ENCODE results near the gene AUP1. TPM values are rescaled to one million over a fixed set of nuclear protein-coding genes. Genes with fewer than 3 reads are reported as not detected.

Gene AUP1
- total and polyA plus RNA-seq, 2 of the 4 experiments (the other 2 are of a cell fraction) = 47.5 to 100.0 TPM

DNA sequence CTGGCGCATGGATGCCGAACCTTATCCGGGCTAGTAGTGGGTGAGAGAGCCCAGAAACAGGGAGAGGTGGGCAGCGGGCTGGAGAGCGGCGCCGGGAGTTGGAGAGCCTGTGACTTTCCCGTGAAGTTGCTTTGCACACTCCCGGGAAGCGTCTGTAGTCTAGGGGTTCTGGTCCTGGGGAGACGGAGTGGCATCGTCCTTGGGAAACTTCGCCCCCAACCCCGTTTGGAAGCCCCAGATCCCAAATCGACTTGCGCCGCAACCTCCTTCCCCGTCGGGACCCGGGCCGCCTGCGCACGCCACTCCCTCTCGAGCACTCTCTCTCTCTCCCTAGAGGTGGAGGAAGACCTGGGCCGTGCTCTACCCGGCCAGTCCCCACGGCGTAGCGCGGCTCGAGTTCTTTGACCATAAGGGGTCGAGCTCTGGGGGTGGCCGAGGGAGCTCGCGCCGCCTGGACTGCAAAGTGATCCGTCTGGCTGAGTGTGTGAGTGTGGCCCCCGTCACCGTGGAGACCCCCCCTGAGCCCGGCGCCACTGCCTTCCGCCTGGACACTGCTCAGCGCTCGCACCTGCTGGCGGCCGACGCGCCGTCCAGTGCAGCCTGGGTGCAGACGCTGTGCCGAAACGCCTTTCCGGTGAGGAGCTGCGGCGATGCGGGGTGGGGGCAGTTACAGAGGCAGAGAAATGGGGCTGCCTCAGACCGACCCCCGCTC lies 25.5 kb upstream of the AUP1 start (continued):
- TF ChIP-seq RFX5 (IDR thresholded peaks at IDR 0.05; ENCODE audit: low read depth, low read length) (no peak), RAD21 (IDR thresholded peaks at IDR 0.05; ENCODE audit: low read length) (no peak)

DNA sequence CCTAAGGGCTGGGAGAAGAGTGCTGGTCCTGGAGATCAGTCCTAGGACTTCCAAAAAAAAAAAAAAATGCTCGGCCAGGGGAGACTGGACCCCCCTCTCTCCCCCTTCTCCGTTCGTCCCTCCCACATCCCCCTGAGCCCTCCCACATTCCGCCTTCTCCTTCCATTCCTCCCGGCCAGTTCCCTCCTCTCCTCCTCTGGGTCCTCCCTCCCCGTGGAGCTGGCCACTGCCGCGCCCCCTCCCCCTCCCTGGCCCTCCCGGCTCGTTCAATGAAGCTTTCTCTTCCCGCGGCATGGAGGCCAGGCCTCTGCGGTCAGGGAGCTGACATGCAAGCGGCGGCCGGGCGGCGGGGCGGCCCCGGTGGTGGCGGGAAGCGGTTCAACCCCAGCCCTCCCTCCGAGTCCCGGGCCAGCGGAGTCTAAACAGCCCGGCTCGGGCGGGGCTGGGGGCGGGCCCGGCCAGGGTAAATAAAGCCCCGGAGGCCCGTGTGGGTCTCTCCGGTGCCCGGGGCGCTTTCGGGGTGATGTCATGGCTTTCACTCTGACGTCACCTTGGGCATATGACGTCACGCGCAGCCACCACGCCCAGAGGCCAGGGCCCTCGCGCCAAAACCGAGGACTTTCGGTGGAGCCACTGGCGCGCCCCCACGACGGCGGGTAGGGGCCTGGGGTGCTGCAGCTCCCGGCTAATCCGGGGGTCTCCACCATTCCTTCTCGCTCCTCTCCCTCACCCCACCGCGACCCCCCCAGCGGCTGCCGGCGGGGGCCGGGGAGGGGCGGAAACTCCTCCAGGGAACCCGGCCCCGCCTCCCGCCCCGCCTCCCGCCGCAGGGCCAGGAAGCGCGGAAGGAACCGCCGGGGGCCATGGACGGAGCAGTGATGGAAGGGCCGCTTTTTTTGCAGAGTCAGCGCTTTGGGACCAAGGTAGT lies 24.6 kb upstream of the AUP1 start, which contains the start of the genes DOK1 and LOXL3:
DOK1 (plus strand) TSS at position 829 of the 928 bp plus-strand sequence; CDS start at position 864, 35 bp downstream.
LOXL3 (minus strand) TSS at position 51 of the 928 bp plus-strand sequence. CDS start 1,308 bp downstream, outside the sequence.
- H3K4ac ChIP-seq (ENCODE audit: low read depth, low read length) = peak within 1 kb of the TSS; percentile 98
- no peaks in the 10 kb centered on the region for H3K9me3 ChIP-seq (ENCODE audit: control insufficient read depth, insufficient read depth, low read length)
- peak within 1 kb of the TSS; percentile 90 for H3K9ac ChIP-seq (ENCODE audit: low read depth, low read length)
- H2BK20ac ChIP-seq (ENCODE audit: low read depth, low read length) = peak within 1 kb of the TSS; percentile 58
- intact Hi-C loops (cut with micrococcal nuclease) = loop anchor here (1.0 to 2.0 kb wide), 2 partner anchors 33 to 47 kb away; partner anchors contain the start of gene PCGF1
- H3K36me3 ChIP-seq (ENCODE audit: control insufficient read depth, insufficient read depth, low read length) = peaks cover 28% of the 10 kb centered on the region
- peak within 1 kb of the TSS; percentile 90 for H2BK120ac ChIP-seq (ENCODE audit: low read depth, low read length)
- H3K27me3 ChIP-seq (ENCODE audit: control insufficient read depth, insufficient read depth, low read length) = no peaks in the 10 kb centered on the region
- peak within 1 kb of the TSS; percentile 87 for H2BK5ac ChIP-seq (ENCODE audit: low read depth, low read length, poor library complexity, severe bottlenecking)
- WGBS, 2 experiments (ENCODE audit: extremely low coverage in 2 of 2, insufficient read length in 1 of 2) = 1% methylated on average over 14 of the region's 73 CpGs; no CpG with 5 or more reads in 1 of the 2 experiments
- H4K5ac ChIP-seq (ENCODE audit: low read depth, low read length) = peak within 1 kb of the TSS; percentile 97
- H3K14ac ChIP-seq (replicated peaks; ENCODE audit: low read depth, low read length) = peak within 1 kb of the TSS; percentile 98
- H3K9me1 ChIP-seq (ENCODE audit: insufficient read depth, low read length) = peaks cover 16% of the 10 kb centered on the region; the same call in 1 of the 2 replicates
- H4K8ac ChIP-seq (ENCODE audit: low read depth in 2 of 2, low read length in 2 of 2) = peak within 1 kb of the TSS; percentile 79 to 94
- peak within 1 kb of the TSS; percentile 66 for H3K56ac ChIP-seq (ENCODE audit: extremely low read depth, insufficient read depth, low read length)
- peaks cover 22% of the 10 kb centered on the region for H3K4me1 ChIP-seq (ENCODE audit: control insufficient read depth, insufficient read depth, low read length)
- H2AK5ac ChIP-seq (ENCODE audit: low read depth, low read length) = peak within 1 kb of the TSS; percentile 90
- in situ Hi-C loops (cut with MboI; ENCODE audit: low sequenced_read_pairs) = no loop called here
- H3K27ac ChIP-seq (ENCODE audit: insufficient read depth, low read length) = peak within 1 kb of the TSS; percentile 91
- H3K18ac ChIP-seq (ENCODE audit: low read depth, low read length) = peak within 1 kb of the TSS; percentile 77
- peak within 1 kb of the TSS; percentile 78 for H3K4me3 ChIP-seq (ENCODE audit: insufficient read depth, low read depth, low read length)
- H4K20me1 ChIP-seq (ENCODE audit: insufficient read depth, low read length) = no peaks in the 10 kb centered on the region; the same call in 1 of the 2 replicates
- ChIA-PET POLR2A (ENCODE audit: unreplicated experiment) (interaction anchor here (0.6 to 1.5 kb wide), 2 partner anchors 13 to 30 kb away, joined by 3 to 19 read pairs; no protein-coding TSS in a partner anchor), CTCF (no interaction called here)
- dilution Hi-C loops (cut with HindIII; ENCODE audit: low sequenced_read_pairs, unreplicated experiment) = no loop called here
- H2AFZ ChIP-seq (replicated peaks; ENCODE audit: low read length, poor library complexity) = peak within 1 kb of the TSS; percentile 98
- H3K79me1 ChIP-seq (ENCODE audit: low read depth in 1 of 2, low read length in 2 of 2) = peaks cover 20 to 68% of the 10 kb centered on the region in 2 experiments
- H2AK9ac ChIP-seq (replicated peaks; ENCODE audit: low read depth, low read length, poor library complexity) = peak within 1 kb of the TSS; percentile 97
- H4K91ac ChIP-seq (ENCODE audit: insufficient read depth, low read depth, low read length) = peak within 1 kb of the TSS; percentile 98
- DNase-seq = peak; percentile 88
- BruUV-seq (replicated peaks) = no TSS peak
- peak within 1 kb of the TSS; percentile 88 for H3K4me2 ChIP-seq (ENCODE audit: low read depth, low read length)
- H3K23ac ChIP-seq (ENCODE audit: low read depth, low read length) = peak within 1 kb of the TSS; percentile 94
- peak; percentile 85 for ATAC-seq (ENCODE audit: low read depth)
- peak within 1 kb of the TSS; percentile 81; the same call in 2 of the 3 replicates for H2BK15ac ChIP-seq (ENCODE audit: low read depth, low read length)
- TF ChIP-seq POLR2A (IDR thresholded peaks at IDR 0.05; ENCODE audit: low read depth, low read length) = peak; percentile 30; the same call in 1 of the 2 replicates
- TF ChIP-seq, protein P1, sequence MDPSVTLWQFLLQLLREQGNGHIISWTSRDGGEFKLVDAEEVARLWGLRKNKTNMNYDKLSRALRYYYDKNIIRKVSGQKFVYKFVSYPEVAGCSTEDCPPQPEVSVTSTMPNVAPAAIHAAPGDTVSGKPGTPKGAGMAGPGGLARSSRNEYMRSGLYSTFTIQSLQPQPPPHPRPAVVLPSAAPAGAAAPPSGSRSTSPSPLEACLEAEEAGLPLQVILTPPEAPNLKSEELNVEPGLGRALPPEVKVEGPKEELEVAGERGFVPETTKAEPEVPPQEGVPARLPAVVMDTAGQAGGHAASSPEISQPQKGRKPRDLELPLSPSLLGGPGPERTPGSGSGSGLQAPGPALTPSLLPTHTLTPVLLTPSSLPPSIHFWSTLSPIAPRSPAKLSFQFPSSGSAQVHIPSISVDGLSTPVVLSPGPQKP (IDR thresholded peaks at IDR 0.05; ENCODE audit: borderline replicate concordance, low read depth, low read length) = no peak
- no peak for TF ChIP-seq FOS (IDR thresholded peaks at IDR 0.05; ENCODE audit: low read depth, low read length)
- TF ChIP-seq MXI1 (IDR thresholded peaks at IDR 0.05; ENCODE audit: borderline replicate concordance, low read depth, low read length) = no peak; the same call in 1 of the 2 replicates
- TF ChIP-seq NFE2L2 (IDR thresholded peaks at IDR 0.05; ENCODE audit: low read depth, low read length) = no peak
- peak; percentile 99 for TF ChIP-seq MAFK (IDR thresholded peaks at IDR 0.05; ENCODE audit: low read depth, low read length)
- TF ChIP-seq MAZ (IDR thresholded peaks at IDR 0.05; ENCODE audit: borderline replicate concordance, low read depth, low read length) = peak; percentile 91
- no peak for TF ChIP-seq BHLHE40 (IDR thresholded peaks at IDR 0.05; ENCODE audit: low read depth, low read length)
- TF ChIP-seq RAD21 (IDR thresholded peaks at IDR 0.05; ENCODE audit: low read length) = no peak
- TF ChIP-seq CEBPB (IDR thresholded peaks at IDR 0.05; ENCODE audit: low read depth, low read length) = no peak

Measured in IMR-90 (cell line).